IPS-20b (cell line): Measurements from ENCODE around the gene TSPEAR.
"Not testable (repeated sequence)": the region's sequence is repeated elsewhere in the genome, so short reads cannot be mapped to it uniquely, and the experiment has no call there.

Source experiments
- H3K27ac ChIP-seq: one replicate; pipeline ENCODE4 v1.5.1; 2013; ENCODE audit warnings: low read length
- H3K27me3 ChIP-seq: 2 replicates; pipeline ENCODE4 v1.6.1; 2013; ENCODE audit warnings: mild to moderate bottlenecking, low read length, inconsistent platforms; ENCODE audit not compliant: insufficient read depth
- H3K36me3 ChIP-seq: 2 replicates; pipeline ENCODE4 v1.6.1; 2013; ENCODE audit warnings: low read depth, mild to moderate bottlenecking, inconsistent platforms, low read length, moderate library complexity; ENCODE audit not compliant: insufficient read depth
- H3K4me1 ChIP-seq: 2 replicates; pipeline ENCODE4 v1.6.1; 2013; ENCODE audit warnings: mild to moderate bottlenecking, control low read depth, inconsistent platforms, low read length, moderate library complexity; ENCODE audit not compliant: insufficient read depth
- H3K4me3 ChIP-seq: 2 replicates; pipeline ENCODE4 v1.5.1; 2013; ENCODE audit warnings: mild to moderate bottlenecking, low read length, inconsistent platforms
- H3K9ac ChIP-seq: 2 replicates; pipeline ENCODE4 v1.6.1; 2013; ENCODE audit warnings: low read depth, mild to moderate bottlenecking, inconsistent platforms, low read length, moderate library complexity
- H3K9me3 ChIP-seq: 2 replicates; pipeline ENCODE4 v1.6.1; 2013; ENCODE audit warnings: mild to moderate bottlenecking, low read depth, low read length, inconsistent platforms; ENCODE audit not compliant: insufficient read depth

Gene TSPEAR

GRCh38 chr21:44484498-44485253 is 226.7 kb downstream of the TSPEAR start:
- Histone ChIP-seq H3K9ac (no peak overlapping the region), H3K4me1 (no peaks in the 10 kb centered on the region; the same call in 1 of the 2 replicates), H3K9me3 (no peaks in the 10 kb centered on the region; the same call in 1 of the 2 replicates), H3K27me3 (no peaks in the 10 kb centered on the region), H3K36me3 (no peaks in the 10 kb centered on the region), H3K4me3 (no peak overlapping the region), H3K27ac (no peak overlapping the region)

DNA sequence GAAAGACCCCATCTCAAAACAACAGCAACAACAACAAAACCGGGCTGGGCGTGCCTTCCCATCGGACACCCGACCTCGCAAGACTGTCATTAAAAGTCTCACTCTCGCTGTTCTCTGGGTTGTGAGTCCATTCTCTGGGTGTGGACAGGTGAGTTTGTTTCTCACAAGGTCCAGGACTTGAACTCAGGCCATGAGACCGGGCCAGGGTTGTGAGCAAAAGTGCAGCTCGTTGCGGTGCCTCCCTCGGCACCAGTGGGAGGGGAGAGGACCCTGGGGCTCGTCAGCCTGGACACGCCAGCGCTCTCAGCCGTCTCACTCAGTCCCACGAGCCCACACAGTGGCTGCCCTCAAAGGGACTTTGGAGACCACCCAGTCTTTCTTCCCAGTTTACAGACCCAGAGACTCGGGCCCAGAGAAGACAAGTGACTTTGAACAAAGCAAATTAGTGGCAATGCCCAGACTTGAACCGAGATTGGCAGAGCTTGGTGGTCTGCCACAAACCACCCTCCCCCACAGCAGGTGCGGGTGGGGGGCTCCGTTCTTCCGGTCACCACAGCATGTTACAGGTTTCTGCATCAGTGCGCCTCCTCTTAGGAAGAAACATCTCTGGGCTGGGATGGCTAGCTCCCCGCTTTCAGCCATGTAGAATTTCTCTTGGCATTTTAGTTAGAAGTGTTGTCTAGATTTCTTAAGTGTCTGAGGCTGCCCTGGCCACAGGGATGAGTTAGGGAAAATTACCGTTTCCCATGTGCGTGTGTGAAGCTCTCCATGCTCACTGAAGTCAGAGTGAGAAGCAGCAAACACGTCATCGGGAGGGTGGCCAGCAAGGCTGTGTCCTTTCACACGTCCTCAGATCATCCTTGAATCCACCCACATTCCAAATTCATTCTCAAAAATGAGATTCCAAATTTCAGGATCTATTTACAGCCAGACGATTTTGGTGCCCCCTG is 227.8 kb downstream of the TSPEAR start:
- Histone ChIP-seq H3K9me3 (no peaks in the 10 kb centered on the region), H3K9ac (no peak overlapping the region), H3K4me3 (no peak overlapping the region), H3K4me1 (no peaks in the 10 kb centered on the region; the same call in 1 of the 2 replicates), H3K36me3 (no peaks in the 10 kb centered on the region), H3K27ac (no peak overlapping the region), H3K27me3 (no peaks in the 10 kb centered on the region)

DNA sequence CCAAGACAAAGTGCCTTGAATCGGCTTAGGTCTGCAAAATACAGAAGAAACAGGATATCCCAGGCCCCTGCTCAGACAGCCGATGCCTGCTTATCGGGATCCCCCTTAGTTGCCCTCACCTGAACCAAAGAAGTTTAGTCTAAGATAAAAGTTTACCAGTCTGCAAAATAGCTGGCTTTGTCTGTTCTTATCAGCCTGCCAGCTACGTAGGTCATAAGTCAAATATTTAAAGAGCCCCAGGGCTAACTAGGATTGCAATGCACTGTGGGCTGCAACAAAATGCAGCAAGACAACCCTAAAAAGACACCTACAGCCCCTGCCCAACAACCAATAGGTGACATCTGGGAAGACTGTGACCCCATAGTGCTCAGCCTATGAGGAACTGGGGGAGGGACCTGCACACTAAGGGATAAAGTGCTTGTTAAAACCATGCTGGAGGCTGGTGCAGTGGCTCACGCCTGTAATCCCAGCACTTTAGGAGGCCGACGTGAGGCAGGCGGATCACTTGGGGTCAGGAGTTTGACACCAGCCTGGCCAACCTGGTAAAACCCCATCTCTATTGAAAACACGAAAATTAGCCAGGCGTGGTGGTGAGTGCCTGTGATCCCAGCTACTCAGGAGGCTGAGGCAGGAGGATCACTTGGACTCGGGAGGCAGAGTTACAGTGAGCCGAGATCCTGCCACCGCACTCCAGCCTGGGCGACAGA is 228.6 kb downstream of the TSPEAR start:
- no peaks in the 10 kb centered on the region for H3K27me3 ChIP-seq
- no peaks in the 10 kb centered on the region; the same call in 1 of the 2 replicates for H3K4me1 ChIP-seq
- no peak overlapping the region for H3K4me3 ChIP-seq
- H3K9ac ChIP-seq: no peak overlapping the region
- H3K9me3 ChIP-seq: no peaks in the 10 kb centered on the region
- no peak overlapping the region for H3K27ac ChIP-seq
- no peaks in the 10 kb centered on the region for H3K36me3 ChIP-seq

GRCh38 chr21:44480200-44481053 is 230.9 kb downstream of the TSPEAR start:
- no peaks in the 10 kb centered on the region for H3K27me3 ChIP-seq
- H3K4me1 ChIP-seq: no peaks in the 10 kb centered on the region; the same call in 1 of the 2 replicates
- no peak overlapping the region for H3K4me3 ChIP-seq
- H3K27ac ChIP-seq: no peak overlapping the region
- H3K9me3 ChIP-seq: no peaks in the 10 kb centered on the region
- H3K36me3 ChIP-seq: no peaks in the 10 kb centered on the region
- H3K9ac ChIP-seq: no peak overlapping the region

- H3K9me3 ChIP-seq, H3K36me3 ChIP-seq, H3K4me1 ChIP-seq, H3K27ac ChIP-seq, H3K27me3 ChIP-seq, H3K4me3 ChIP-seq, H3K9ac ChIP-seq: not testable (repeated sequence)
Observed at GRCh38 chr21:44479556-44480199, 231.7 kb downstream of the TSPEAR start.

DNA sequence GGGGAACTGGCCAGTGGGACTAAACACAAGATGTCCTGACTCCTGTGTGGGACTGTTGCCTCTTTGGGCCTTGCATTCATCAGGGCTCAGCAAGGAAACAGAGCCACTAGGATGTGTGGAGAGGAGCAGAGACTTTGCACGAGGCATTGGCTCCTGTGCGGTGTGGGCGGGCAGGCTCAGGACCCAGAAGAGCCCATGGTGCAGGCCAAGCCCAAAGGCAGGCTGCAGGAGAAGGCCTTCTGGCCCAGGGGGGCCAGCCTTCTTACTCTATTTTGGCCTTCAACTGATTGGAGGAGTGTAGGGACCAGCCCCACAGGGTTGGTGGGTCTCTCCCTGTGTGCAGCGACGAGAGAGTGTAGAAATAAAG is 232.6 kb downstream of the TSPEAR start:
- H3K36me3 ChIP-seq: no peaks in the 10 kb centered on the region

DNA sequence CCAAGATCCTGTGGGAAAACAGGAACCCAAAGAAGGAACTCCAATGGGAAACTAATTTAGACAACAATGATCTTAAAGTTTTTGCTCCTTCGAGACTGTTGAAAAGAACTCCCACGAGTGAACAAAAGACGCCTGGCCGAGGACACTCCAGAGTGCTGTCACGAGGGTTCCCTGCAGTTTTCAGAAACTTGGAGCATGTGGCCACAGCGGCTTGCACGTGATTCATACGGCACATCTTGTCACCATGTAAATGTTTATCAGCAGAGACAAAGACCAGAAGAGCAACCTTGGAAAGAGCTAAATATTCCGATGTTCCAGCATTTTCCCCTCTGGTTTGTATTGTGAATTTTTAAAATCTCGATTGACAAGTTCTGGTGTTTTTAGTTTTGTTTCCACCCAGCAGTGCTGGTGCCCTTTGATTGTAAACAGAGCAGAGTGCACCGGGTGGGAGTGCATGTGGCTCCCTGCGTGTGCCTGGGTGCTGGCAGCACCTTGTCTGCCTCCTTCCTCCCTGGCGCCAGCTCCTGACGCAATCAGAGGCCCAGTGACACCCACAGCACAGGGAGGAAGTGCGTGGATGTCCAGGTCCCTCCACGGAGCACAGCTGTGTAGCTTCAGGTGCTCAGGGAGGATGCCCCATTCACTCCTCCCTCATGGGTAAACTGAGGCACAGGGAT is 233.1 kb downstream of the TSPEAR start:
- Histone ChIP-seq H3K27me3 (no peaks in the 10 kb centered on the region), H3K9me3 (no peaks in the 10 kb centered on the region), H3K9ac (no peak overlapping the region), H3K36me3 (no peaks in the 10 kb centered on the region), H3K27ac (no peak overlapping the region), H3K4me3 (no peak overlapping the region), H3K4me1 (no peaks in the 10 kb centered on the region)

More for the DNA sequence above, 232.6 kb downstream of the TSPEAR start:
- H3K9ac ChIP-seq: no peak overlapping the region
- no peaks in the 10 kb centered on the region for H3K4me1 ChIP-seq
- H3K27me3 ChIP-seq: no peaks in the 10 kb centered on the region
- H3K4me3 ChIP-seq: no peak overlapping the region
- no peaks in the 10 kb centered on the region for H3K9me3 ChIP-seq
- no peak overlapping the region for H3K27ac ChIP-seq

DNA sequence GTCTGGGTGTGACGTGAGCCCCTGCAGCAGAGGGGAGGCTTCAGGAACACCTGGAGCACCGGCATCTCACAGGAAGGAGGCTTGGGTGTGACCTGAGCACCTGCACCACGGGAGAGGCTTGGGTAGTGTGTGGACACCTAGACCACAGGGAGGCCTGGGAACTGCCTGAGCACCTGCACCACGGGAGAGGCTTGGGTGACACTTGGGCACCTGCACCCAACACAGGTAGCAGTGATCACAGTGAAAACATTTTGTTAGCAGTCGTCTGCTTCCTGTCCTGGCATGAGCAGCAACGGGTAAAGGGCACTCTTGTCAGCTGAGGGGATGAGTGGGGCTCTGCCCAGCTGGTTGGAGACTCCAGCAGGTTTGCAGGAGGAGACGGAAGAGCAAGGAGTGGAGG is 233.7 kb downstream of the TSPEAR start:
- Histone ChIP-seq H3K4me3 (no peak overlapping the region), H3K27ac (no peak overlapping the region), H3K27me3 (no peaks in the 10 kb centered on the region), H3K36me3 (no peaks in the 10 kb centered on the region), H3K9me3 (no peaks in the 10 kb centered on the region), H3K9ac (no peak overlapping the region), H3K4me1 (no peaks in the 10 kb centered on the region)

DNA sequence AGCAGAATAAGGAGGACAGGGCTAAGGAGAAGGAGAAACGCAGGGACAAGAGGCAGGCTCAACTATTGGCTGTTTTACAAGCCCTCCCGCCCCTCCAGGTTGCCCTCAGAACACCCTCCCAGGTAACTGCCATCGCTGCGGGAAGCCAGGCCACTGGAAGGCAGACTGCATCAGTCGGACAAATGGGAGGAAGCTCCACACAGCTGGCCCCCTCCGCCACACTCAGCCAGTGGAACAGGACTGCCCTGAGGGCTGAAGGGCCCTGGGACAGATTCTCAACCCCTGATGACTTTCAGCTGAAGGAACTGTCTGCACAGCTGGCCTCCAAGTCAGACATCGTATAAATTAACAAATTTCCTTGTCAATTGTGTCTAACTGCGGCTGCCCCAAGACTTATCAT is 234.2 kb downstream of the TSPEAR start:
- H3K27ac ChIP-seq: no peak overlapping the region
- no peaks in the 10 kb centered on the region for H3K4me1 ChIP-seq
- H3K36me3 ChIP-seq: no peaks in the 10 kb centered on the region
- no peak overlapping the region for H3K4me3 ChIP-seq
- no peak overlapping the region for H3K9ac ChIP-seq
- H3K9me3 ChIP-seq: no peaks in the 10 kb centered on the region
- no peaks in the 10 kb centered on the region for H3K27me3 ChIP-seq

DNA sequence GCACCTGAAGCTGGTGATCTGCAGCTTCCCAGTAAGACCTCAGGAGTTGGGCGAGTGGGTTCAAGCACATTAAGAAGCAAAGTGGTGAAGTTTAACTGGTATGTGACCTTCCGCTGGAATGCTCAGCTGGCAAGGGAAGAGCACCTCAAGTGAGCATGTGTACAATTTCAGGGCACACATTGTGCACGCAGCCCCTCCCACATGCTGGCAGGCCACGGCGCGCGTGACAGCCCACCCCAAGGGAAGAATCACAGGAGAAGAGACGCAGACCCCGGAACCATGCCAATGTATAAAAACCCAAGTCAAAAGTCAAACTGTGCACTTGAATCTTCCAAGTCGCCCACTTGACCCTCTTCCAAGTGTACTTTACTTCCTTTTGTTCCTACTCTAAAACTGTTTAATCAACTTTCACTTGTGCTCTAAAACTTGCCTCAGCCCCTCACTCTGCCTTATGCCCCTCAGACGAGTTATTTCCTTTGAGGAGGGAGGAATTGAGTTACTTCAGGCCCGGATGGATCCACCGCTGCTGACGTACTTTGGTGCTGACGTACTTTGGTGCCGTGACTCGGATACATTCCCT is 236.0 kb downstream of the TSPEAR start:
- Histone ChIP-seq H3K4me3 (no peak overlapping the region), H3K36me3 (no peaks in the 10 kb centered on the region), H3K9ac (no peak overlapping the region), H3K27ac (no peak overlapping the region), H3K9me3 (no peaks in the 10 kb centered on the region), H3K4me1 (no peaks in the 10 kb centered on the region), H3K27me3 (no peaks in the 10 kb centered on the region)
